Natural killer cell (primary cell): ENCODE data around the gene ACTN3. TPM values are rescaled to one million over a fixed set of nuclear protein-coding genes. Genes with fewer than 3 reads are reported as not detected.

Experiments
- ATAC-seq, 3 donors: fragments of 150-1000 bp in 2 of 3; fragments of 200-7000 bp in 1 of 3; cut with Tn5 transposase; 1 replicate in 1 of 3; 2 replicates in 2 of 3; pipeline ENCODE4 v1.10.0; 2021; ENCODE audit warnings: mild to moderate bottlenecking in 2 of 3, moderate library complexity in 2 of 3
- DNase-seq, 2 donors: peaks; one replicate each; pipeline versions ENCODE4 v3.0.0 to v3.0.0-alpha.2; 2013 to 2021; ENCODE audit warnings: mixed read lengths in 1 of 2
- H3K27ac ChIP-seq: one replicate; pipeline ENCODE4 v1.5.1; 2013; ENCODE audit warnings: mild to moderate bottlenecking, low read length
- H3K27me3 ChIP-seq: one replicate; pipeline ENCODE4 v1.6.1; 2013; ENCODE audit warnings: low read length; ENCODE audit not compliant: control insufficient read depth, insufficient read depth
- H3K36me3 ChIP-seq: one replicate; pipeline ENCODE4 v1.6.1; 2013; ENCODE audit warnings: low read length; ENCODE audit not compliant: control insufficient read depth, insufficient read depth
- H3K4me1 ChIP-seq: one replicate; pipeline ENCODE4 v1.6.1; 2013; ENCODE audit warnings: low read length; ENCODE audit not compliant: control insufficient read depth, insufficient read depth
- H3K4me3 ChIP-seq: one replicate; pipeline ENCODE4 v1.5.1; 2013; ENCODE audit warnings: low read length
- H3K9me3 ChIP-seq: one replicate; pipeline ENCODE4 v1.6.1; 2013; ENCODE audit warnings: low read length; ENCODE audit not compliant: control insufficient read depth, insufficient read depth
- H3K27ac Mint-ChIP-seq, 2 donors: one replicate each; pipeline ENCODE4 v1.8.0; 2022; ENCODE audit warnings: mild to moderate bottlenecking in 2 of 2, mixed read lengths in 2 of 2, moderate library complexity in 1 of 2
- H3K27me3 Mint-ChIP-seq, 2 donors: one replicate each; pipeline ENCODE4 v1.8.0; 2022; ENCODE audit warnings: low read depth in 2 of 2, mixed read lengths in 2 of 2
- H3K36me3 Mint-ChIP-seq: one replicate; pipeline ENCODE4 v1.8.0; 2022; ENCODE audit warnings: mixed read lengths
- H3K4me1 Mint-ChIP-seq, 2 donors: one replicate each; pipeline ENCODE4 v1.8.0; 2022; ENCODE audit warnings: mixed read lengths in 2 of 2
- H3K4me3 Mint-ChIP-seq: one replicate; pipeline ENCODE4 v1.8.0; 2022; ENCODE audit warnings: mild to moderate bottlenecking, moderate library complexity, mixed read lengths
- H3K9me3 Mint-ChIP-seq, 2 donors: one replicate each; pipeline ENCODE4 v1.8.0; 2022; ENCODE audit warnings: mixed read lengths in 2 of 2
- WGBS: methylation state at CpG from one replicate; pipeline ENCODE4 v1.1.7; 2013; ENCODE audit warnings: missing lambda C conversion rate; ENCODE audit not compliant: insufficient coverage; 5-methylcytosine and 5-hydroxymethylcytosine counted together
- intact Hi-C: fragments of 100-400 bp; cut with micrococcal nuclease; formaldehyde crosslinking; loops from one replicate; pipeline ENCODE4 v1.14.2; 2022
- total RNA-seq, 4 donors: library from RNA; stranded (reverse); fragments of 120-200 nt in 1 of 4; gene quantifications; one replicate each; pipeline versions ENCODE4 v1.2.3 to v1.2.4, GENCODE V29; 2013 to 2022
- TF ChIP-seq, protein P1 (sequence below): fragments of 200-600 bp; IDR thresholded peaks from one replicate; pipeline ENCODE4 v1.8.0; 2022; ENCODE audit warnings: antibody characterized with exemption

The ACTN3 gene
- total RNA-seq, 3 donors from 2014 or later (not counting 1 experiment from before 2014, with no cell fraction given) = 0.33 to 1.00 (median 0.50) TPM

DNA sequence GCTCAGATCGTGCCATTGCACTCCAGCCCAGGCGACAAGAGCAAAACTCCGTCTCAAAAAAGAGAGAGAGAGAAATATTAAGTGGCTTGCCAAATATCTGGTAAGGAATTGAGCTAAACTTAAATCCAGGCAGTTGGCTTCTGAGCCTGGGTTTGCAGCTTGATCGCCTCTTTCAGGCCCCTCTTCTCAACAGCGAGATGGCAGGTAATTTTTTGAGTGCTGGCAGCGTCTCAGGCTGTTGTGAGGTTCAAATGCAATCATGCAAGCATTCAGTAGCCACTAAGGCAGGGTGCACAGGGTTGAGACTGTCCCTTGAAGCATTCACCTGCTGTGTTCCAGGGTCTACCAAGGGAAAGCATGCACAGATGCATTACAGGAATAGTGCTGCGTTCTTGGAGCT lies 22.4 kb downstream of the ACTN3 start:
- H3K4me3 ChIP-seq = no peak overlapping the region
- ATAC-seq = no peak
- DNase-seq = no peak
- no peaks in the 10 kb centered on the region for H3K9me3 ChIP-seq
- no peak overlapping the region for H3K4me3 Mint-ChIP-seq
- H3K4me1 Mint-ChIP-seq = peaks cover 4 to 9% of the 10 kb centered on the region in 2 donors
- H3K27me3 ChIP-seq = no peaks in the 10 kb centered on the region
- no peaks in the 10 kb centered on the region for H3K36me3 Mint-ChIP-seq
- no peaks in the 10 kb centered on the region for H3K36me3 ChIP-seq
- WGBS = 86% methylated on average over 7 of the region's 7 CpGs
- H3K4me1 ChIP-seq = peaks cover 13% of the 10 kb centered on the region
- H3K27ac Mint-ChIP-seq = peak overlapping the region in 1 of 2 donors; percentile 71
- TF ChIP-seq, protein P1, sequence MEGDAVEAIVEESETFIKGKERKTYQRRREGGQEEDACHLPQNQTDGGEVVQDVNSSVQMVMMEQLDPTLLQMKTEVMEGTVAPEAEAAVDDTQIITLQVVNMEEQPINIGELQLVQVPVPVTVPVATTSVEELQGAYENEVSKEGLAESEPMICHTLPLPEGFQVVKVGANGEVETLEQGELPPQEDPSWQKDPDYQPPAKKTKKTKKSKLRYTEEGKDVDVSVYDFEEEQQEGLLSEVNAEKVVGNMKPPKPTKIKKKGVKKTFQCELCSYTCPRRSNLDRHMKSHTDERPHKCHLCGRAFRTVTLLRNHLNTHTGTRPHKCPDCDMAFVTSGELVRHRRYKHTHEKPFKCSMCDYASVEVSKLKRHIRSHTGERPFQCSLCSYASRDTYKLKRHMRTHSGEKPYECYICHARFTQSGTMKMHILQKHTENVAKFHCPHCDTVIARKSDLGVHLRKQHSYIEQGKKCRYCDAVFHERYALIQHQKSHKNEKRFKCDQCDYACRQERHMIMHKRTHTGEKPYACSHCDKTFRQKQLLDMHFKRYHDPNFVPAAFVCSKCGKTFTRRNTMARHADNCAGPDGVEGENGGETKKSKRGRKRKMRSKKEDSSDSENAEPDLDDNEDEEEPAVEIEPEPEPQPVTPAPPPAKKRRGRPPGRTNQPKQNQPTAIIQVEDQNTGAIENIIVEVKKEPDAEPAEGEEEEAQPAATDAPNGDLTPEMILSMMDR = no peak
- no peak overlapping the region for H3K27ac ChIP-seq
- peaks cover 3 to 6% of the 10 kb centered on the region in 2 donors for H3K27me3 Mint-ChIP-seq
- no peaks in the 10 kb centered on the region for H3K9me3 Mint-ChIP-seq
- intact Hi-C loops = no loop called here

- Histone ChIP-seq H3K4me3 (no peak overlapping the region), H3K27ac (no peak overlapping the region), H3K36me3 (no peaks in the 10 kb centered on the region), H3K9me3 (no peaks in the 10 kb centered on the region), H3K4me1 (peaks cover 13% of the 10 kb centered on the region), H3K27me3 (no peaks in the 10 kb centered on the region)
- 70% methylated on average over 4 of the region's 5 CpGs for WGBS
- H3K27me3 Mint-ChIP-seq = peaks cover 14 to 18% of the 10 kb centered on the region in 2 donors
- ATAC-seq (no peak), DNase-seq (no peak)
- no peak overlapping the region for H3K4me3 Mint-ChIP-seq
- H3K27ac Mint-ChIP-seq = no peak overlapping the region
- intact Hi-C loops = no loop called here
- H3K9me3 Mint-ChIP-seq = no peaks in the 10 kb centered on the region
- no peaks in the 10 kb centered on the region for H3K36me3 Mint-ChIP-seq
- TF ChIP-seq, protein P1 = no peak
- H3K4me1 Mint-ChIP-seq = peaks cover 4 to 9% of the 10 kb centered on the region in 2 donors
Measured at GRCh38 chr11:66570079-66570849, 23.6 kb downstream of the ACTN3 start.

DNA sequence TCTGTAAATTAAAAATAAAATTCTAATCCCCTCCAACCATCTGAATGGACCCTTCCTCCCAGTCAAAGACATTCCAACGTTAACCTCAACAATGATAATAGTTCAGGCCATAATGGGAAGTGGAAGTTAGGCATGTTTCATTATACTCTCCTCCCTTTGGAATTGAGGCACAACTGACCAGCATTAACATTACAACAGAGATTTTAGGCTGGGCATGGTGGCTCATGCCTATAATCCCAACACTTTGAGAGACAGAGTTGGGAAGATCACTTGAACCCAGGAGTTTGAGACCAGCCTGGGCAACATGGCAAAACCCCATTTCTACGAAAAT lies 24.1 kb downstream of the ACTN3 start:
- Mint-ChIP-seq H3K9me3 (no peaks in the 10 kb centered on the region), H3K4me3 (no peak overlapping the region), H3K4me1 (peaks cover 4 to 9% of the 10 kb centered on the region in 2 donors), H3K27ac (no peak overlapping the region), H3K27me3 (peaks cover 17 to 23% of the 10 kb centered on the region in 2 donors), H3K36me3 (no peaks in the 10 kb centered on the region)
- H3K4me1 ChIP-seq = peaks cover 13% of the 10 kb centered on the region
- H3K27ac ChIP-seq = no peak overlapping the region
- no peaks in the 10 kb centered on the region for H3K27me3 ChIP-seq
- intact Hi-C loops = no loop called here
- no peak overlapping the region for H3K4me3 ChIP-seq
- WGBS = 100% methylated on average over 1 of the region's 2 CpGs
- no peaks in the 10 kb centered on the region for H3K9me3 ChIP-seq
- no peaks in the 10 kb centered on the region for H3K36me3 ChIP-seq
- TF ChIP-seq, protein P1 = no peak
- DNase-seq = no peak
- no peak for ATAC-seq
